Activated naive CD8-positive, alpha-beta T cell treated with anti-CD3 and anti-CD28 coated beads, Interleukin-2, amount 10 ng/mL, durations not matched to agents 7 days and 5 days (primary cell): ENCODE measurements around the gene HSFX3. TPM values are rescaled to one million over a fixed set of nuclear protein-coding genes. Genes with fewer than 3 reads are reported as not detected.
"Not testable (repeated sequence)": the region's sequence is repeated elsewhere in the genome, so short reads cannot be mapped to it uniquely, and the experiment has no call there.

Source experiments
- ATAC-seq: fragments of 150-1000 bp; cut with Tn5 transposase; one replicate; pipeline ENCODE4 v1.10.0; 2021; ENCODE audit warnings: low read depth, moderate library complexity
- POLR2A ChIA-PET: fragments of 350-600 bp; sonication (Branson Sonifier 250); formaldehyde crosslinking; loops from one replicate; lab custom pipeline; 2021; ENCODE audit warnings: antibody characterized with exemption; lab: Charles Lee
- DNase-seq: peaks from one replicate; pipeline ENCODE4 v3.0.0; 2021
- H3K27ac Mint-ChIP-seq: one replicate; pipeline ENCODE4 v1.8.0; 2022; ENCODE audit warnings: mild to moderate bottlenecking, mixed read lengths
- H3K27me3 Mint-ChIP-seq: one replicate; pipeline ENCODE4 v1.8.0; 2022; ENCODE audit warnings: mild to moderate bottlenecking, moderate library complexity, mixed read lengths
- H3K36me3 Mint-ChIP-seq: one replicate; pipeline ENCODE4 v1.8.0; 2021; ENCODE audit warnings: mild to moderate bottlenecking, mixed read lengths
- H3K4me1 Mint-ChIP-seq: one replicate; pipeline ENCODE4 v1.8.0; 2021; ENCODE audit warnings: mixed read lengths
- H3K4me3 Mint-ChIP-seq: one replicate; pipeline ENCODE4 v1.8.0; 2022; ENCODE audit warnings: mild to moderate bottlenecking, moderate library complexity, mixed read lengths
- H3K9me3 Mint-ChIP-seq: one replicate; pipeline ENCODE4 v1.8.0; 2021; ENCODE audit warnings: mixed read lengths
- total RNA-seq, 2 experiments: library from RNA; stranded (reverse); gene quantifications; one replicate each; pipeline ENCODE4 v1.2.3, GENCODE V29; 2021

HSFX3 gene
- total RNA-seq, 2 experiments from 2014 or later, result not detected

GRCh38 chrX:149504915-149505651 lies 44.6 kb downstream of the HSFX3 start, which contains the start of gene IDS:
Gene IDS (minus strand): TSS chrX:149505306. CDS start chrX:149505137, 169 bp downstream.
- POLR2A ChIA-PET, result interaction anchor here (0.6 to 2.3 kb wide), 8 partner anchors 9 to 1124 kb away, joined by 3 to 22 read pairs (median 4); partner anchors contain the start of genes EOLA1 and EOLA2
- DNase-seq, result peak; percentile 84

GRCh38 chrX:149504226-149504914 lies 45.4 kb downstream of the HSFX3 start:
- DNase-seq, result peak; percentile 66
- H3K4me3 Mint-ChIP-seq, result peak overlapping the region; percentile 93
- no peaks in the 10 kb centered on the region for H3K9me3 Mint-ChIP-seq
- peak overlapping the region; percentile 97 for H3K27ac Mint-ChIP-seq
- H3K36me3 Mint-ChIP-seq, result peaks cover 6% of the 10 kb centered on the region
- peak; percentile 43 for ATAC-seq
- H3K27me3 Mint-ChIP-seq, result peaks cover 3% of the 10 kb centered on the region
- POLR2A ChIA-PET, result interaction anchor here (0.7 to 2.3 kb wide), 8 partner anchors 9 to 1123 kb away, joined by 3 to 22 read pairs (median 4); partner anchors contain the start of genes EOLA1 and EOLA2
- H3K4me1 Mint-ChIP-seq, result peaks cover 23% of the 10 kb centered on the region

More at GRCh38 chrX:149504915-149505651, 44.6 kb downstream of the HSFX3 start, which contains the start of gene IDS:
- Mint-ChIP-seq H3K27ac (peak within 1 kb of the TSS; percentile 97), H3K4me3 (peak within 1 kb of the TSS; percentile 93), H3K9me3 (no peaks in the 10 kb centered on the region), H3K27me3 (peaks cover 3% of the 10 kb centered on the region), H3K4me1 (peaks cover 21% of the 10 kb centered on the region), H3K36me3 (peaks cover 4% of the 10 kb centered on the region)
- ATAC-seq, result peak; percentile 76

- DNase-seq (peak; percentile 50), ATAC-seq (peak; percentile 62)
- POLR2A ChIA-PET, result interaction anchor here (1.2 to 2.3 kb wide), 2 partner anchors 37 to 437 kb away, joined by 3 to 22 read pairs; partner anchors contain the start of gene EOLA1
- not testable (repeated sequence) for H3K27me3 Mint-ChIP-seq, H3K36me3 Mint-ChIP-seq, H3K9me3 Mint-ChIP-seq
- Mint-ChIP-seq H3K4me1 (peaks cover 23% of the 10 kb centered on the region), H3K4me3 (peak overlapping the region; percentile 42), H3K27ac (peak overlapping the region; percentile 61)
These were observed 46.3 kb downstream of the HSFX3 start for GRCh38 chrX:149503446-149503845.

- not testable (repeated sequence) for H3K4me3 Mint-ChIP-seq, H3K27me3 Mint-ChIP-seq, H3K36me3 Mint-ChIP-seq, DNase-seq, H3K9me3 Mint-ChIP-seq
- Mint-ChIP-seq H3K27ac (peak overlapping the region; percentile 38), H3K4me1 (peaks cover 23% of the 10 kb centered on the region)
- peak; percentile 7 for ATAC-seq
- POLR2A ChIA-PET, result interaction anchor here (1.2 kb wide), 1 partner anchor 437 kb away, joined by 3 read pairs; no protein-coding TSS in a partner anchor
These were observed 46.8 kb downstream of the HSFX3 start for GRCh38 chrX:149502923-149503322.

GRCh38 chrX:149499766-149500165 lies 50.0 kb downstream of the HSFX3 start:
- Mint-ChIP-seq H3K4me1 (peaks cover 14% of the 10 kb centered on the region), H3K36me3 (peaks cover 8% of the 10 kb centered on the region), H3K27me3 (no peaks in the 10 kb centered on the region), H3K4me3 (no peak overlapping the region), H3K9me3 (no peaks in the 10 kb centered on the region), H3K27ac (no peak overlapping the region)
- ATAC-seq, result no peak
- DNase-seq, result no peak
- POLR2A ChIA-PET, result no interaction called here

GRCh38 chrX:149498767-149499166 lies 51.0 kb downstream of the HSFX3 start:
- Mint-ChIP-seq H3K36me3 (peaks cover 6% of the 10 kb centered on the region), H3K4me3 (no peak overlapping the region), H3K9me3 (no peaks in the 10 kb centered on the region), H3K27ac (no peak overlapping the region), H3K27me3 (no peaks in the 10 kb centered on the region), H3K4me1 (peaks cover 14% of the 10 kb centered on the region)
- ATAC-seq (no peak), DNase-seq (no peak)
- POLR2A ChIA-PET, result no interaction called here

Other genes with a start within 250 kb of the HSFX3 start
- 100 to 1,000 TPM; 108 to 109 TPM for gene IDS, start 44.6 kb downstream of the HSFX3 start, total RNA-seq
- gene EOLA1, start 8.9 kb downstream of the HSFX3 start, total RNA-seq, result 10 to 100 TPM; 25.7 to 30.1 TPM
- not detected for gene MAGEA9B, start 37.5 kb upstream of the HSFX3 start, total RNA-seq
- gene HSFX2, start 45.4 kb upstream of the HSFX3 start, total RNA-seq, result under 1 TPM in 1 of 2 experiments, not detected in 1; 0.28 TPM
- 10 to 100 TPM; 23.6 to 28.7 TPM for gene TMEM185A, start 81.9 kb upstream of the HSFX3 start, total RNA-seq
- gene MAGEA11, start 162.1 kb upstream of the HSFX3 start, total RNA-seq, result not detected
- gene HSFX1, start 224.1 kb upstream of the HSFX3 start, total RNA-seq, result 1 to 10 TPM in 1 of 2 experiments, under 1 TPM in 1; 0.86 to 1.4 TPM
- gene MAGEA9, start 232.0 kb upstream of the HSFX3 start, total RNA-seq, result not detected